Kidney (tissue), 14 donors: ENCODE data around the gene JAK1. TPM values are rescaled to one million over a fixed set of nuclear protein-coding genes. Genes with fewer than 3 reads are reported as not detected.
"Not testable (repeated sequence)": the region's sequence is repeated elsewhere in the genome, so short reads cannot be mapped to it uniquely, and the experiment has no call there.

Experiments used
- DNase-seq, 5 donors: peaks; one replicate each; pipeline ENCODE4 v3.0.0-alpha.2; 2013 to 2020
- FAIRE-seq: peaks from 2 replicates; lab custom pipeline; 2012; peaks lifted over from hg19 to GRCh38; lab: Jason Lieb, UNC
- H3K27ac ChIP-seq, 2 donors: one replicate each; pipeline ENCODE4 v1.7.0; 2013; ENCODE audit warnings: low read depth in 2 of 2, low read length in 2 of 2, inconsistent platforms in 1 of 2
- H3K27me3 ChIP-seq: one replicate; pipeline ENCODE4 v1.7.1; 2013; ENCODE audit warnings: low read length, inconsistent platforms; ENCODE audit not compliant: control insufficient read depth, insufficient read depth
- H3K36me3 ChIP-seq, 3 donors: one replicate each; pipeline versions ENCODE4 v1.7.0 to v1.7.1; 2013; ENCODE audit warnings: low read length in 3 of 3, control low read depth in 1 of 3, inconsistent platforms in 1 of 3; ENCODE audit not compliant: insufficient read depth in 3 of 3, control insufficient read depth in 2 of 3
- H3K4me1 ChIP-seq, 3 donors: one replicate each; pipeline versions ENCODE4 v1.7.0 to v1.7.1; 2013; ENCODE audit warnings: low read length in 3 of 3, inconsistent platforms in 1 of 3, low read depth in 1 of 3; ENCODE audit not compliant: control insufficient read depth in 2 of 3, insufficient read depth in 2 of 3
- H3K4me3 ChIP-seq, 3 donors: one replicate each; pipeline versions ENCODE4 v1.7.0 to v1.8.1; 2013; ENCODE audit warnings: low read length in 3 of 3, control low read depth in 1 of 3, inconsistent platforms in 1 of 3
- H3K9ac ChIP-seq, 3 donors: one replicate each; pipeline versions ENCODE4 v1.7.0 to v1.7.1; 2013; ENCODE audit warnings: low read length in 3 of 3, control low read depth in 1 of 3, inconsistent platforms in 1 of 3
- H3K9me3 ChIP-seq, 3 donors: one replicate each; pipeline versions ENCODE4 v1.7.0 to v1.7.1; 2013; ENCODE audit warnings: low read length in 3 of 3, control low read depth in 1 of 3, inconsistent platforms in 1 of 3; ENCODE audit not compliant: control insufficient read depth in 2 of 3, insufficient read depth in 1 of 3
- CTCF ChIP-seq: IDR thresholded peaks from 3 replicates; pipeline ENCODE4 v1.5.1; 2012; ENCODE audit warnings: mild to moderate bottlenecking, moderate library complexity, borderline replicate concordance; ENCODE audit not compliant: insufficient read depth; ENCODE audit errors: extremely low read depth
- intact Hi-C: fragments of 100-400 bp; cut with DNase I; formaldehyde crosslinking; loops from one replicate; pipeline ENCODE4 v1.11.1; 2022
- polyA plus RNA-seq: library from polyadenylated mRNA; stranded (reverse); fragments of 350-450 nt; fragmentation: Illumina TruSeq; extraction: RNeasy Lipid Tissue Mini Kit (QIAGEN cat#74804); gene quantifications from one replicate; pipeline ENCODE4 v1.2.3, GENCODE V29; 2014; ENCODE audit warnings: low read depth, low replicate concordance; ENCODE audit not compliant: insufficient read depth
- total RNA-seq: library from RNA; stranded (reverse); fragmentation: NEBNext Ultra II Directional; extraction: Animal tissue kit (Norgen Biotek cat#: 25700); gene quantifications from one replicate; pipeline ENCODE4 v1.2.1, GENCODE V29; 2021
- donor health status: control.
- donor health status: control.
- donor health status: control.
- donor health status: control.
- donor health status: control.
- donor health status: DM: yes; HTN: yes; CAD: no.
- donor health status: Normal renal cell carcinoma (clear cell type).

The JAK1 gene
- total and polyA plus RNA-seq, 2 donors from 2014 or later = 33.6 to 173 TPM

- intact Hi-C loops = loop anchor here (10.0 kb wide), 2 partner anchors 442 to 562 kb away; no protein-coding TSS in a partner anchor
- no peak for TF ChIP-seq CTCF
- Histone ChIP-seq H3K9me3 (no peaks in the 10 kb centered on the region), H3K27ac (no peak overlapping the region), H3K4me1 (no peaks in the 10 kb centered on the region), H3K36me3 (no peaks in the 10 kb centered on the region), H3K9ac (no peak overlapping the region), H3K4me3 (no peak overlapping the region), H3K27me3 (no peaks in the 10 kb centered on the region)
- DNase-seq (no peak), FAIRE-seq (no peak)
These were observed 139.4 kb downstream of the JAK1 start for GRCh38 chr1:64826991-64827390.

- Histone ChIP-seq H3K27ac (no peak overlapping the region), H3K4me3 (peak overlapping the region in 2 of 3 donors; percentile 3 to 16), H3K9me3 (no peaks in the 10 kb centered on the region), H3K27me3 (no peaks in the 10 kb centered on the region), H3K4me1 (no peaks in the 10 kb centered on the region), H3K9ac (no peak overlapping the region), H3K36me3 (no peaks in the 10 kb centered on the region)
- FAIRE-seq (peak; percentile 98), DNase-seq (peak in 4 of 5 donors; percentile 61 to 92 (median 80))
- TF ChIP-seq CTCF = peak; percentile 89
- intact Hi-C loops = loop anchor here (10.0 kb wide), 2 partner anchors 439 to 559 kb away; no protein-coding TSS in a partner anchor
These were observed 142.5 kb downstream of the JAK1 start for GRCh38 chr1:64823691-64824476.

DNA sequence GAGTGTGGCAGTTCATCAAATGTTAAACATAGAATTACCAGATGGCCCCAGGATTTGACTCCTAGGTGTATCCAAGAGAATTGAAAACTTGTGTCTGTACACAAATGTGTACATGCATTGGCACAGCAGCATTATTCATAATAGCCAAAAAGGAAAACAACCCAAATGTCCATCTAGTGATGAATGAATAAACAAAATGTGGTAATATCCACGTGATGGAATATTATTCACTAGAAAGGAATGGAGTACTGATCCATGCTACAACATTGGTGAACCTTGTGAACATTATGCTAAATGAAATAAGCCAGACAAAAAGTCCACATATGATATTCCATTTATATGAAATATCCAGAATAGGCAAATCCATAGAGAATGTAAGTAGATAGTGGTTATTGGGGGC, 143.7 kb downstream of the JAK1 start:
- intact Hi-C loops = loop anchor here (10.0 kb wide), 2 partner anchors 438 to 558 kb away; no protein-coding TSS in a partner anchor
- Histone ChIP-seq H3K27ac (no peak overlapping the region), H3K36me3 (no peaks in the 10 kb centered on the region), H3K4me3 (no peak overlapping the region), H3K9ac (no peak overlapping the region), H3K27me3 (no peaks in the 10 kb centered on the region), H3K9me3 (no peaks in the 10 kb centered on the region), H3K4me1 (no peaks in the 10 kb centered on the region)
- no peak for DNase-seq
- FAIRE-seq = no peak
- no peak for TF ChIP-seq CTCF

GRCh38 chr1:64820572-64820971, 145.8 kb downstream of the JAK1 start:
- H3K9me3 ChIP-seq, H3K36me3 ChIP-seq, H3K4me3 ChIP-seq, FAIRE-seq, H3K9ac ChIP-seq, H3K27ac ChIP-seq, DNase-seq, H3K27me3 ChIP-seq, H3K4me1 ChIP-seq: not testable (repeated sequence)
- intact Hi-C loops = loop anchor here (10.0 kb wide), 2 partner anchors 436 to 556 kb away; no protein-coding TSS in a partner anchor

DNA sequence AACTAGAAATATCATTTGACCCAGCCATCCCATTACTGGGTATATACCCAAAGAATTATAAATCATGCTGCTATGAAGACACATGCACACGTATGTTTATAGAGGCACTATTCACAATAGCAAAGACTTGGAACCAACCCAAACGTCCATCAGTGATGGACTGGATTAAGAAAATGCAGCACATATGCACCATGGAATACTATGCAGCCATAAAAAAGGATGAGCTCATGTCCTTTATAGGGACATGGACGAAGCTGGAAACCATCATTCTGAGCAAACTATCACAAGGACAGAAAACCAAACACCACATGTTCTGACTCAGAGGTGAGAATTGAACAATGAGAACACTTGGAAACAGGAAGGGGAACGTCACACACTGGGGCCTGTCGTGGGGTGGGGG, 149.0 kb downstream of the JAK1 start:
- H3K4me3 ChIP-seq, H3K4me1 ChIP-seq, intact Hi-C loops, H3K36me3 ChIP-seq, H3K9ac ChIP-seq, H3K27me3 ChIP-seq, DNase-seq, H3K9me3 ChIP-seq, H3K27ac ChIP-seq, FAIRE-seq: not testable (repeated sequence)
